IMR-90 (cell line): ENCODE data around the gene SHISA2.

Experiments used
- CTCF ChIP-seq: conservative IDR thresholded peaks from 2 replicates; pipeline ENCODE4 v1.5.1; 2012; ENCODE audit warnings: mild to moderate bottlenecking, low read depth, low read length, improper control_type of control experiment
- MXI1 ChIP-seq: IDR thresholded peaks from 2 replicates; pipeline ENCODE4 v1.6.1; 2012; ENCODE audit warnings: low read depth, mild to moderate bottlenecking, low read length, moderate library complexity, borderline replicate concordance
- NFE2L2 ChIP-seq: fragments of 150-350 bp; IDR thresholded peaks from 2 replicates; pipeline ENCODE4 v1.6.1; 2016; ENCODE audit warnings: low read depth, mild to moderate bottlenecking, low read length

DNA sequence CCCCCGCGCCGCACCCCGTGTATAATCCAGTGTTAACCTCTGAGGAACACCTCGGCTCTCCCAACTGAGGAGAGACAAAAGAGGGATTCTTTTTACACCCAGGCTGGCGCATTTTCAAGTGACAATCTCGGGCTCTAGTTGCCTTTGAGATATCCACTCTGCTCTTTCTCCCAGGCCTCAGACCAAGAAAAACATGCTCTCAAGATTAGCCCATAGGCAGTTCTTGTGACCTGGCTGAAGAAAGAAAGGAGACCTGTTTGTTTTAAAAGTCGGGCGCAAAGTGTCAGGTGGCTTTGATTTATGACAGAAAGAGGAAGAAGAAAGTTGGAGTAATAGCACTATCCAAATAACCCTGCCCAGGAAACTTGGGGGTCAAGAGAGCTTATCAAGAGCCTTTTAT, 27.3 kb downstream of the SHISA2 start:
- no peak for TF ChIP-seq MXI1
- TF ChIP-seq CTCF: no peak
- no peak for TF ChIP-seq NFE2L2
